ENCODE results near the gene DTX4.

DNA sequence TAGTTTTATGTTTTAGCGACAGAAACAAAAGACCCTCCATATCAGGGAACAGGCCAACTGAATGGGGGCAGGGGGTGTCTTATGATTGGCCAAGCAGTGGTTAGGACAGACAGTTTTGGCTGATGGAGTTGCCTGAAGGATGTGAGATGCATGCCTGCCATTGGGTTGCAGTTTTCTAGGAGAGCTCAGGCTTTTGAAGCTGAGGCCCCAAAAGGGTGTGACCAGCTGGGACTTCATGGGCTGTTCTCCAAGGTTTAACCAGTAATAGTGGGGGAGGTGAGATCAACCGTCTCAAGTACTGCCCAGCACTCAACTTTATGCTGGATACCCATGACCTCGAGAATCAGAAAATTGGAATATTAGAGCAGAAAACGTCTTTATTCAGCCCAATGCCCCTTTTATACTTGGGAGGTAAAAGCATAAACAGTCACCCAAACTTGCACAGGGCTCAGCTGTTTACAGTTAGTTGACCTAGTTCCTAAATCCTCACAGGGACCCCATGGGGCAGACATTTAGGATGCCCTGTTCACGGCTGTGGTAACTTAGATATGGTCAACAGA lies 13.5 kb downstream of the DTX4 start:
- TF ChIP-seq, protein P1, sequence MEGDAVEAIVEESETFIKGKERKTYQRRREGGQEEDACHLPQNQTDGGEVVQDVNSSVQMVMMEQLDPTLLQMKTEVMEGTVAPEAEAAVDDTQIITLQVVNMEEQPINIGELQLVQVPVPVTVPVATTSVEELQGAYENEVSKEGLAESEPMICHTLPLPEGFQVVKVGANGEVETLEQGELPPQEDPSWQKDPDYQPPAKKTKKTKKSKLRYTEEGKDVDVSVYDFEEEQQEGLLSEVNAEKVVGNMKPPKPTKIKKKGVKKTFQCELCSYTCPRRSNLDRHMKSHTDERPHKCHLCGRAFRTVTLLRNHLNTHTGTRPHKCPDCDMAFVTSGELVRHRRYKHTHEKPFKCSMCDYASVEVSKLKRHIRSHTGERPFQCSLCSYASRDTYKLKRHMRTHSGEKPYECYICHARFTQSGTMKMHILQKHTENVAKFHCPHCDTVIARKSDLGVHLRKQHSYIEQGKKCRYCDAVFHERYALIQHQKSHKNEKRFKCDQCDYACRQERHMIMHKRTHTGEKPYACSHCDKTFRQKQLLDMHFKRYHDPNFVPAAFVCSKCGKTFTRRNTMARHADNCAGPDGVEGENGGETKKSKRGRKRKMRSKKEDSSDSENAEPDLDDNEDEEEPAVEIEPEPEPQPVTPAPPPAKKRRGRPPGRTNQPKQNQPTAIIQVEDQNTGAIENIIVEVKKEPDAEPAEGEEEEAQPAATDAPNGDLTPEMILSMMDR (IDR thresholded peaks at IDR 0.05) = no peak
- TF ChIP-seq JUND (IDR thresholded peaks at IDR 0.05) = no peak
- no peak for TF ChIP-seq TAF1 (IDR thresholded peaks at IDR 0.05; ENCODE audit: borderline replicate concordance, low read depth, low read length)
- TF ChIP-seq, protein P2, sequence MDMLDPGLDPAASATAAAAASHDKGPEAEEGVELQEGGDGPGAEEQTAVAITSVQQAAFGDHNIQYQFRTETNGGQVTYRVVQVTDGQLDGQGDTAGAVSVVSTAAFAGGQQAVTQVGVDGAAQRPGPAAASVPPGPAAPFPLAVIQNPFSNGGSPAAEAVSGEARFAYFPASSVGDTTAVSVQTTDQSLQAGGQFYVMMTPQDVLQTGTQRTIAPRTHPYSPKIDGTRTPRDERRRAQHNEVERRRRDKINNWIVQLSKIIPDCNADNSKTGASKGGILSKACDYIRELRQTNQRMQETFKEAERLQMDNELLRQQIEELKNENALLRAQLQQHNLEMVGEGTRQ (IDR thresholded peaks at IDR 0.05; ENCODE audit: borderline replicate concordance, low read depth, low read length) = no peak
- no peak for TF ChIP-seq CHD2 (IDR thresholded peaks at IDR 0.05; ENCODE audit: low read length, partially characterized antibody)
- TF ChIP-seq, protein P3, sequence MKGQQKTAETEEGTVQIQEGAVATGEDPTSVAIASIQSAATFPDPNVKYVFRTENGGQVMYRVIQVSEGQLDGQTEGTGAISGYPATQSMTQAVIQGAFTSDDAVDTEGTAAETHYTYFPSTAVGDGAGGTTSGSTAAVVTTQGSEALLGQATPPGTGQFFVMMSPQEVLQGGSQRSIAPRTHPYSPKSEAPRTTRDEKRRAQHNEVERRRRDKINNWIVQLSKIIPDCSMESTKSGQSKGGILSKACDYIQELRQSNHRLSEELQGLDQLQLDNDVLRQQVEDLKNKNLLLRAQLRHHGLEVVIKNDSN (IDR thresholded peaks at IDR 0.05; ENCODE audit: borderline replicate concordance, low read depth) = no peak
- no peak for TF ChIP-seq RCOR1 (IDR thresholded peaks at IDR 0.05; ENCODE audit: low read length)
- no peak for TF ChIP-seq SIN3A (IDR thresholded peaks at IDR 0.05; ENCODE audit: borderline replicate concordance, low read depth, low read length)
- TF ChIP-seq, protein P4, sequence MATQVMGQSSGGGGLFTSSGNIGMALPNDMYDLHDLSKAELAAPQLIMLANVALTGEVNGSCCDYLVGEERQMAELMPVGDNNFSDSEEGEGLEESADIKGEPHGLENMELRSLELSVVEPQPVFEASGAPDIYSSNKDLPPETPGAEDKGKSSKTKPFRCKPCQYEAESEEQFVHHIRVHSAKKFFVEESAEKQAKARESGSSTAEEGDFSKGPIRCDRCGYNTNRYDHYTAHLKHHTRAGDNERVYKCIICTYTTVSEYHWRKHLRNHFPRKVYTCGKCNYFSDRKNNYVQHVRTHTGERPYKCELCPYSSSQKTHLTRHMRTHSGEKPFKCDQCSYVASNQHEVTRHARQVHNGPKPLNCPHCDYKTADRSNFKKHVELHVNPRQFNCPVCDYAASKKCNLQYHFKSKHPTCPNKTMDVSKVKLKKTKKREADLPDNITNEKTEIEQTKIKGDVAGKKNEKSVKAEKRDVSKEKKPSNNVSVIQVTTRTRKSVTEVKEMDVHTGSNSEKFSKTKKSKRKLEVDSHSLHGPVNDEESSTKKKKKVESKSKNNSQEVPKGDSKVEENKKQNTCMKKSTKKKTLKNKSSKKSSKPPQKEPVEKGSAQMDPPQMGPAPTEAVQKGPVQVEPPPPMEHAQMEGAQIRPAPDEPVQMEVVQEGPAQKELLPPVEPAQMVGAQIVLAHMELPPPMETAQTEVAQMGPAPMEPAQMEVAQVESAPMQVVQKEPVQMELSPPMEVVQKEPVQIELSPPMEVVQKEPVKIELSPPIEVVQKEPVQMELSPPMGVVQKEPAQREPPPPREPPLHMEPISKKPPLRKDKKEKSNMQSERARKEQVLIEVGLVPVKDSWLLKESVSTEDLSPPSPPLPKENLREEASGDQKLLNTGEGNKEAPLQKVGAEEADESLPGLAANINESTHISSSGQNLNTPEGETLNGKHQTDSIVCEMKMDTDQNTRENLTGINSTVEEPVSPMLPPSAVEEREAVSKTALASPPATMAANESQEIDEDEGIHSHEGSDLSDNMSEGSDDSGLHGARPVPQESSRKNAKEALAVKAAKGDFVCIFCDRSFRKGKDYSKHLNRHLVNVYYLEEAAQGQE (IDR thresholded peaks at IDR 0.05; ENCODE audit: low read depth, low read length) = no peak
- no peak for TF ChIP-seq SMC3 (IDR thresholded peaks at IDR 0.05; ENCODE audit: low read depth, low read length)
- no peak for TF ChIP-seq FOXM1 (IDR thresholded peaks at IDR 0.05; ENCODE audit: low read depth)
- TF ChIP-seq POLR2AphosphoS5 (IDR thresholded peaks at IDR 0.05; ENCODE audit: low read depth, low read length) = no peak
- no peak for TF ChIP-seq TEAD4 (IDR thresholded peaks at IDR 0.05; ENCODE audit: borderline replicate concordance, insufficient read depth)
- TF ChIP-seq, protein P5, sequence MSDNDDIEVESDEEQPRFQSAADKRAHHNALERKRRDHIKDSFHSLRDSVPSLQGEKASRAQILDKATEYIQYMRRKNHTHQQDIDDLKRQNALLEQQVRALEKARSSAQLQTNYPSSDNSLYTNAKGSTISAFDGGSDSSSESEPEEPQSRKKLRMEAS (IDR thresholded peaks at IDR 0.05; ENCODE audit: low read depth) = no peak
